Gastrocnemius medialis (tissue), 4 donors: Measurements from ENCODE around the gene HSPA6.
"Not testable (repeated sequence)": the region's sequence is repeated elsewhere in the genome, so short reads cannot be mapped to it uniquely, and the experiment has no call there.

Experiments used
- CTCF ChIP-seq, 5 experiments: fragments of 450-650 bp in 3 of 5; fragments of 200-600 bp in 2 of 5; sonication (generic) in 2 of 5; IDR thresholded peaks in 4 of 5; conservative IDR thresholded peaks in 1 of 5; 1 replicate in 4 of 5; 2 replicates in 1 of 5; pipeline ENCODE4 v1.5.1; 2016 to 2019; ENCODE audit warnings: antibody characterized with exemption in 5 of 5, mild to moderate bottlenecking in 3 of 5, moderate library complexity in 3 of 5
- POLR2A ChIP-seq, 2 donors: fragments of 450-650 bp; IDR thresholded peaks; one replicate each; pipeline ENCODE4 v1.6.1; 2017; ENCODE audit warnings: antibody characterized with exemption in 2 of 2, mild to moderate bottlenecking in 2 of 2, moderate library complexity in 2 of 2

GRCh38 chr1:161566602-161566960 is 42.2 kb downstream of the HSPA6 start:
- not testable (repeated sequence) for TF ChIP-seq CTCF (IDR thresholded peaks at IDR 0.05 in 4 of 5, conservative IDR thresholded peaks at IDR 0.05 in 1 of 5); POLR2A (IDR thresholded peaks at IDR 0.05)
